SU-DHL-6 (cell line): ENCODE results near the gene NUP62.

Source experiments
- H2AFZ ChIP-seq: fragments of 200-600 bp; sonication (generic); 2 replicates; pipeline ENCODE4 v1.6.1; 2014; ENCODE audit warnings: low read depth, mild to moderate bottlenecking, moderate library complexity, mixed read lengths, antibody characterized with exemption, low read length; ENCODE audit not compliant: severe bottlenecking
- H3F3A ChIP-seq: fragments of 200-600 bp; shearing (Covaris generic); 2 replicates; pipeline ENCODE4 v1.6.0; 2016; ENCODE audit warnings: antibody characterized with exemption, mild to moderate bottlenecking; ENCODE audit not compliant: insufficient read depth
- H3K27ac ChIP-seq: fragments of 200-600 bp; sonication (generic); 2 replicates; pipeline ENCODE4 v1.5.1; 2016; ENCODE audit warnings: low read depth, mild to moderate bottlenecking, low read length, moderate library complexity, mixed read lengths
- H3K27me3 ChIP-seq: fragments of 200-600 bp; sonication (generic), shearing (Covaris generic); 2 replicates; pipeline ENCODE4 v1.6.0; 2014; ENCODE audit warnings: mild to moderate bottlenecking, low read length
- H3K36me3 ChIP-seq: fragments of 200-600 bp; sonication (generic); 2 replicates; pipeline ENCODE4 v1.6.1; 2014; ENCODE audit warnings: mild to moderate bottlenecking, low read length, mixed read lengths
- H3K4me2 ChIP-seq: fragments of 300-600, 200-600 bp; shearing (Covaris generic), sonication (generic); 2 replicates; pipeline ENCODE4 v1.6.0; 2014; ENCODE audit warnings: low read length, low read depth, mild to moderate bottlenecking; ENCODE audit not compliant: poor library complexity, severe bottlenecking
- H3K4me3 ChIP-seq: fragments of 200-600 bp; sonication (generic); 2 replicates; pipeline ENCODE4 v1.5.1; 2014; ENCODE audit warnings: antibody characterized with exemption, low read length, mild to moderate bottlenecking, mixed read lengths; ENCODE audit not compliant: insufficient read depth, poor library complexity, severe bottlenecking
- H3K79me2 ChIP-seq: fragments of 200-600 bp; sonication (generic); 2 replicates; pipeline ENCODE4 v1.6.1; 2014; ENCODE audit warnings: mild to moderate bottlenecking, low read length, moderate library complexity; ENCODE audit not compliant: insufficient read depth
- H3K9ac ChIP-seq: fragments of 200-600 bp; sonication (generic); 2 replicates; pipeline ENCODE4 v1.7.0; 2014; ENCODE audit warnings: mild to moderate bottlenecking, low read length
- H3K9me2 ChIP-seq: fragments of 200-600 bp; sonication (generic); replicated peaks from 2 replicates; pipeline ENCODE4 v1.6.1; 2014; ENCODE audit warnings: low read length; ENCODE audit not compliant: insufficient read depth
- H3K9me3 ChIP-seq: fragments of 200-600 bp; sonication (generic); 2 replicates; pipeline ENCODE4 v1.6.1; 2014; ENCODE audit warnings: low read length, mixed read lengths; ENCODE audit not compliant: insufficient read depth
- H4K20me1 ChIP-seq: fragments of 200-600 bp; sonication (generic); 2 replicates; pipeline ENCODE4 v1.6.1; 2014; ENCODE audit warnings: low read depth, mild to moderate bottlenecking, antibody characterized with exemption, low read length, moderate library complexity, mixed read lengths
- EZH2phosphoT487 ChIP-seq: fragments of 200-600 bp; sonication (generic), shearing (Covaris generic); conservative IDR thresholded peaks from 2 replicates; pipeline ENCODE4 v1.6.1; 2018; ENCODE audit warnings: mild to moderate bottlenecking, antibody characterized with exemption, low read length, moderate library complexity, mixed read lengths
- TF ChIP-seq, protein P1 (sequence below): fragments of 200-600 bp; sonication (generic); IDR thresholded peaks from one replicate; pipeline ENCODE4 v1.5.1; 2017; ENCODE audit warnings: antibody characterized with exemption, mild to moderate bottlenecking, low read length, moderate library complexity; ENCODE audit not compliant: insufficient read depth, poor library complexity, severe bottlenecking

NUP62 gene

GRCh38 chr19:49954092-49954829, 25.0 kb upstream of the NUP62 start:
- H3K79me2 ChIP-seq = no peaks in the 10 kb centered on the region
- H2AFZ ChIP-seq = no peak overlapping the region

DNA sequence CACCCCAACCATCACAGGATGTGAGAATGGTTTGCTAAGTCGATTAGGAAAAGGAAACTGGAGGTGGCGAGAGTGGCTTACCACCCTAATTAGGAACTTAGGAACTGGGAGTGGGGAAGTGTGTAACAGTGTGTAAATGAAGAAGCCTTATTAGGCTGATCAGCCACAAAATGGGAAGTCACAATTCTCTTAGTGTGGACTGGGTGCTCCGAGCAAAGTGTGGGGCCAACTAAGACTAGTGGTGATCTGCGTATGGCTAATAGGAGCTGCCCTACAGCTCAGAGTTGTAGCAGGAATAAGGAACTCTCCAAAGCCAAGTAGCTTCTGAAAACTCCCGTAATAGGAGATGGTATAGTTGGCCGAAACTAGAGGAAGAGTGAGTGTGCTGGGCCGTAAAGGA, 24.1 kb upstream of the NUP62 start:
- no peaks in the 10 kb centered on the region for H3F3A ChIP-seq
- no peak overlapping the region for H3K4me2 ChIP-seq
- H2AFZ ChIP-seq = no peak overlapping the region
- no peaks in the 10 kb centered on the region for H3K36me3 ChIP-seq
- H3K9ac ChIP-seq = no peak overlapping the region
- H3K4me3 ChIP-seq = no peak overlapping the region
- no peak overlapping the region for H3K27ac ChIP-seq
- H4K20me1 ChIP-seq = no peaks in the 10 kb centered on the region
- TF ChIP-seq, protein P1, sequence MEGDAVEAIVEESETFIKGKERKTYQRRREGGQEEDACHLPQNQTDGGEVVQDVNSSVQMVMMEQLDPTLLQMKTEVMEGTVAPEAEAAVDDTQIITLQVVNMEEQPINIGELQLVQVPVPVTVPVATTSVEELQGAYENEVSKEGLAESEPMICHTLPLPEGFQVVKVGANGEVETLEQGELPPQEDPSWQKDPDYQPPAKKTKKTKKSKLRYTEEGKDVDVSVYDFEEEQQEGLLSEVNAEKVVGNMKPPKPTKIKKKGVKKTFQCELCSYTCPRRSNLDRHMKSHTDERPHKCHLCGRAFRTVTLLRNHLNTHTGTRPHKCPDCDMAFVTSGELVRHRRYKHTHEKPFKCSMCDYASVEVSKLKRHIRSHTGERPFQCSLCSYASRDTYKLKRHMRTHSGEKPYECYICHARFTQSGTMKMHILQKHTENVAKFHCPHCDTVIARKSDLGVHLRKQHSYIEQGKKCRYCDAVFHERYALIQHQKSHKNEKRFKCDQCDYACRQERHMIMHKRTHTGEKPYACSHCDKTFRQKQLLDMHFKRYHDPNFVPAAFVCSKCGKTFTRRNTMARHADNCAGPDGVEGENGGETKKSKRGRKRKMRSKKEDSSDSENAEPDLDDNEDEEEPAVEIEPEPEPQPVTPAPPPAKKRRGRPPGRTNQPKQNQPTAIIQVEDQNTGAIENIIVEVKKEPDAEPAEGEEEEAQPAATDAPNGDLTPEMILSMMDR = no peak
- TF ChIP-seq EZH2phosphoT487 = no peak
- no peaks in the 10 kb centered on the region for H3K27me3 ChIP-seq
- no peaks in the 10 kb centered on the region for H3K79me2 ChIP-seq
- H3K9me3 ChIP-seq = no peaks in the 10 kb centered on the region
- H3K9me2 ChIP-seq = no peaks in the 10 kb centered on the region

More at GRCh38 chr19:49954092-49954829, 25.0 kb upstream of the NUP62 start:
- Histone ChIP-seq H3K27ac (no peak overlapping the region), H3K36me3 (no peaks in the 10 kb centered on the region), H3K9me3 (no peaks in the 10 kb centered on the region), H3K9me2 (no peaks in the 10 kb centered on the region), H3K9ac (no peak overlapping the region), H3K27me3 (no peaks in the 10 kb centered on the region), H3K4me3 (no peak overlapping the region), H4K20me1 (no peaks in the 10 kb centered on the region), H3K4me2 (no peak overlapping the region), H3F3A (no peaks in the 10 kb centered on the region)
- TF ChIP-seq, protein P1 = no peak
- no peak for TF ChIP-seq EZH2phosphoT487

GRCh38 chr19:49952906-49953305, 23.6 kb upstream of the NUP62 start:
- Histone ChIP-seq H3F3A (no peaks in the 10 kb centered on the region), H3K9me2 (no peaks in the 10 kb centered on the region), H3K79me2 (no peaks in the 10 kb centered on the region), H3K9ac (no peak overlapping the region), H3K4me2 (no peak overlapping the region), H2AFZ (no peak overlapping the region), H3K27ac (no peak overlapping the region), H3K36me3 (no peaks in the 10 kb centered on the region), H3K9me3 (no peaks in the 10 kb centered on the region), H3K27me3 (no peaks in the 10 kb centered on the region), H4K20me1 (no peaks in the 10 kb centered on the region), H3K4me3 (no peak overlapping the region)
- no peak for TF ChIP-seq EZH2phosphoT487

DNA sequence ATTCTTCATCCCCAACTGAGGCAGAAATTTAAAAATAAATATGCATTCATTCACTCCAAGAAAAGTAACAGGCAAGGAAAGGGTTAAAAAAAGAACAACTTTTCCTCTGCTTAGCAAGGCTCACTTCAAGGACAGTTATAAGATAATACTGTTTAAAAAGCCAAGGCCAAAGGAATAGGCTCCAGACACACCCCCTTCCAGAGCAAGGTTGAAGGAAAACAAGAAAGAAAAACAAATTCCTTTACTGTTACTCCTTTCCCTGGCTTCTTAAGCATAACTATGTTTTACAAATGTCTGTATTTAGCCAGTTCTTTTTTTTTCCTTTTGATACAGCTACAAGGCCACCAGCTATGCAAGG, 23.2 kb upstream of the NUP62 start:
- no peak overlapping the region for H3K4me3 ChIP-seq
- H3K79me2 ChIP-seq = no peaks in the 10 kb centered on the region
- TF ChIP-seq EZH2phosphoT487 = no peak
- TF ChIP-seq, protein P1 = no peak
- no peak overlapping the region for H3K4me2 ChIP-seq
- no peaks in the 10 kb centered on the region for H3K36me3 ChIP-seq
- no peaks in the 10 kb centered on the region for H3F3A ChIP-seq
- no peak overlapping the region for H3K9ac ChIP-seq
- H3K27me3 ChIP-seq = no peaks in the 10 kb centered on the region
- no peak overlapping the region for H2AFZ ChIP-seq
- no peaks in the 10 kb centered on the region for H3K9me3 ChIP-seq
- no peaks in the 10 kb centered on the region for H4K20me1 ChIP-seq
- H3K9me2 ChIP-seq = no peaks in the 10 kb centered on the region
- H3K27ac ChIP-seq = no peak overlapping the region
